Fibroblast of mammary gland (primary cell): Measurements from ENCODE around the gene BCL11A.

Experiments used
- DNase-seq: peaks from one replicate; pipeline ENCODE4 v3.0.0-alpha.2; 2010; ENCODE audit warnings: low read depth
- H3K4me3 ChIP-seq: 2 replicates; pipeline ENCODE4 v1.5.1; 2011; ENCODE audit warnings: low read depth, mild to moderate bottlenecking, low read length, moderate library complexity; ENCODE audit not compliant: control insufficient read depth
- TF ChIP-seq, protein P1 (sequence below): conservative IDR thresholded peaks from 2 replicates; pipeline ENCODE4 v1.5.1; 2011; ENCODE audit warnings: low read depth, low read length, inconsistent platforms; ENCODE audit not compliant: control insufficient read depth, insufficient read depth

The BCL11A gene

DNA sequence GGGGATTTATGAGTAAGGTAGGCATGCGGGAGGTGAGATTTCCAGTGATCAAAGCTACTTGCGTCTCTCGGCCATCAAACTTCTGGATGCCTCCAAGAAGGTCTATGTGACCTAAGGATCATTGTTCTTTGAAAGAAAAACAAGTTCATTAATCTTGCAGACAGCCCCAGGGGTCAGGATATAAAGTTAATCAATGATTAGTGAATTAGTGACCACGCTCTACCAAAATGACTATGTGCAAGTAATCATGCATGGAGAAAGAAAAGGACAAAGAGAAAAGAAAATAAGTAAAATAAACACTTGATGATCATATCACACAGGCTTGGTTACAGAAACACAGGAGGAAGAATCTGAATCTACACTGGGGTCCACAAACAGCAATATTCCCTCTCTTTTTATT is 42.5 kb upstream of the BCL11A start:
- no peak overlapping the region for H3K4me3 ChIP-seq
- no peak for DNase-seq
- TF ChIP-seq, protein P1, sequence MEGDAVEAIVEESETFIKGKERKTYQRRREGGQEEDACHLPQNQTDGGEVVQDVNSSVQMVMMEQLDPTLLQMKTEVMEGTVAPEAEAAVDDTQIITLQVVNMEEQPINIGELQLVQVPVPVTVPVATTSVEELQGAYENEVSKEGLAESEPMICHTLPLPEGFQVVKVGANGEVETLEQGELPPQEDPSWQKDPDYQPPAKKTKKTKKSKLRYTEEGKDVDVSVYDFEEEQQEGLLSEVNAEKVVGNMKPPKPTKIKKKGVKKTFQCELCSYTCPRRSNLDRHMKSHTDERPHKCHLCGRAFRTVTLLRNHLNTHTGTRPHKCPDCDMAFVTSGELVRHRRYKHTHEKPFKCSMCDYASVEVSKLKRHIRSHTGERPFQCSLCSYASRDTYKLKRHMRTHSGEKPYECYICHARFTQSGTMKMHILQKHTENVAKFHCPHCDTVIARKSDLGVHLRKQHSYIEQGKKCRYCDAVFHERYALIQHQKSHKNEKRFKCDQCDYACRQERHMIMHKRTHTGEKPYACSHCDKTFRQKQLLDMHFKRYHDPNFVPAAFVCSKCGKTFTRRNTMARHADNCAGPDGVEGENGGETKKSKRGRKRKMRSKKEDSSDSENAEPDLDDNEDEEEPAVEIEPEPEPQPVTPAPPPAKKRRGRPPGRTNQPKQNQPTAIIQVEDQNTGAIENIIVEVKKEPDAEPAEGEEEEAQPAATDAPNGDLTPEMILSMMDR, result no peak

DNA sequence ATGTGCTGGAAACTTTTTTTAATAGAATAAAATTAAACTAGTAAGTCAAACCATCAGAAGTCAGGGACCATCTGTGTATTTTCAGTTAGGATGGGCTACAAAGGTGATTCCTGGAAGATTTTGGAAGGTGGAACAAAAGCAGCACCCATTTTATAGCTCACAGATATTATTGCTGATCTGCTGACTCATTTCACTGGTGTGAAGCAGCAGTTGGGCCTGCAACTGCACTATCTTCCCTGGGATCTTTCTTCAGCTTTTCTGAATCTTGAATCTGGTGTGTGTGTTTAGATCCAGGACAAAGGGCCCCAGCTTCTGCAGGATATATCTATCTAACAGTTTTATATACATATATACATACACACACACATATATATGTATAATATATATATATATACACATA is 35.6 kb upstream of the BCL11A start:
- TF ChIP-seq, protein P1, result no peak
- no peak for DNase-seq
- no peak overlapping the region for H3K4me3 ChIP-seq

DNA sequence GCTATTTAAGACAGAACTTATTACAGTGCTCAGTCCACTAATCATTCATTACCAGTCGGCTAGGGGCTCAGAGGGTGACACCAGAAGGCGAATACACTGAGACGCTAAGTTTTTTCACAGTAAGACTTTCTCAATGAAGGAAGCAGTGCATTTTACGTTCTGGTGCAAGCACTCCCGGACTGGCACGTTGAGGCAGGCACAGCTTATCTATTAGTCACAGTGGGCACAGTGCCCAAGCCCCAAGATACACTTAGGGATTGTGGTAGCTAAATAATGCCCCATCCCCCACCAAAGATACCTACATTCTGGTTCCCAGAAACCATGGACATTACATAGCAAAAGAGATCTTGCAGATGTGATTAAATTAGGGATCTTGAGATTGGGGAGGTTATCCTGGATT is 32.6 kb upstream of the BCL11A start:
- DNase-seq, result no peak
- TF ChIP-seq, protein P1, result no peak
- H3K4me3 ChIP-seq, result no peak overlapping the region

DNA sequence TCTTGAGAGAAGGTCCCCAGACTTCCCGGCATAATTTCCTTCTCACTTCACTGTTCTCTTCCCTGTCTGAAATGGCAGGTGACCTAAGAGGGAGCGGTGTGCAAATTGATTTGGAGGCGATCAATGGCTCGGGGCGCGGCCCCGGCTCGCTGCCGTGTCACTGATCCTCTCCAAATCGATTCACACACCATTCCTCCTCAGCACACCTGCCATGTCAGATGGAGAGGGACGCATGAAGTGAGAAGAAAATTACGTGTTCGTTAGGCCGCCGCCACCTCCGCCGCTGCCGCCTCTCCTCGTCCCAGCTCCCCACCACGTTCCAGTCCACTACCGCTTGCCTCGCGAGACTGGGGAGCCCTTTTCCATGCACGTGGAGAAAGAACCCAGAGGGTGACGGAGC is 31.8 kb upstream of the BCL11A start:
- TF ChIP-seq, protein P1, result no peak
- no peak for DNase-seq
- no peak overlapping the region for H3K4me3 ChIP-seq

DNA sequence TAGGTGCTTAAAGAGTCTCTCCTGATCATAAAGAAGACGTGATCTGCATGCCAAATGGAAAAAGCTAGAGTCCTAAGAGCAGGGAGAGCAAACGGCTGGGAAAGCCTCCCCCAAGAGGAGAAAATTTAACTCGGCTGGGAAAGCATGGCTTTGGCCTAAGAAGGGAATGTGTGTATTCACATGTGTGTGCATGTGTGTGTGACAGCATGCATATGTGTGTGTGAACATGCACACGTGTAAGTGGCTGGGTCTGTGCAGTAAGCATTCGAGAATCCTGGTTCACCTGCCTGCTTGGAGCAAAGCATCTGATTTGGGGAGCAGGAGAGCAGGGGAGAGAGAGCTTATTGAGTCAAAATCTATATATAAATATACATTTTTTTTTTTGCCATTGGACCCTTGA is 30.1 kb upstream of the BCL11A start:
- DNase-seq, result no peak
- H3K4me3 ChIP-seq, result no peak overlapping the region
- TF ChIP-seq, protein P1, result no peak

DNA sequence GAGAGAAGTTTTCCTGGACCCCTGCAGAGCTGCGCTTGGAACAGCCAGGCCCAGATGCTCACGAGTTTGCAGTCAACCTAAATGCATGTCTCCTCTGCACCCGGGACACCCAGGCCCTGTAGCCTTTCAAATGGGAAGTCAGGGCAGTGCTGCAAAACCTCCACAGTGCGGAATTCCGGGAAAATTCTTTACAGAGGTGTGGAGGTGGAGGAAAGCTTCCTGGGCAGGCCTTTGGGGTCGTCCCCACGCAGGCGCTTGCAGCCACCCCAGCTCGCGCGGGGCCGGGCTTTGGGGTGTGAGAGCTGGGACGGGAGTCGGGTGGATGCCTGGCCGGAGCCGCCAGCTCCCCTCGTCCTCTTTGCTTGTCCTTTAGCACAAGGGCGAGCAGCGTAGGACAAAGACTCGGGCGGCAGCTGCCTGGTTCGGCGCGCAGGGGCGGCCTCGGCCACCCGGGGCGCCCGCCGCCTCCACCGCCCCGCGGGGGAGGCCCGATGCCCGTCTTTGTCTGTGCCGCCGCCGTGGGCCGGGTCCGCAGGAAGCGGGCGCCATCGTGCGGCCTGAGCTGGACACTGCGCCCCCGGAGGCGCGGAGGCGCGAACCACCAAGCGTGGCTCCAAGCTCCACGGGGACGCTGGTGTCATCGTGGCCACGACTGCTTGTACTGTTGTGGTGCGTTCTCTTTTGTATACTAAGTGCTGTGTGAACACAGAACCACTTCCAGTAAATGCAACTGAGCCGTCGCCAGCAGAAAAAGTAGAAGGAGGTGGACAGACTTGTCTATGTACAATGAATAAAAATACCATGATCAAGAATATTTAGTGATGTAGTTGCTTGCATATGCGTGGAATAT is 28.2 kb upstream of the BCL11A start:
- TF ChIP-seq, protein P1, result peak; percentile 53
- peak; percentile 26 for DNase-seq

DNA sequence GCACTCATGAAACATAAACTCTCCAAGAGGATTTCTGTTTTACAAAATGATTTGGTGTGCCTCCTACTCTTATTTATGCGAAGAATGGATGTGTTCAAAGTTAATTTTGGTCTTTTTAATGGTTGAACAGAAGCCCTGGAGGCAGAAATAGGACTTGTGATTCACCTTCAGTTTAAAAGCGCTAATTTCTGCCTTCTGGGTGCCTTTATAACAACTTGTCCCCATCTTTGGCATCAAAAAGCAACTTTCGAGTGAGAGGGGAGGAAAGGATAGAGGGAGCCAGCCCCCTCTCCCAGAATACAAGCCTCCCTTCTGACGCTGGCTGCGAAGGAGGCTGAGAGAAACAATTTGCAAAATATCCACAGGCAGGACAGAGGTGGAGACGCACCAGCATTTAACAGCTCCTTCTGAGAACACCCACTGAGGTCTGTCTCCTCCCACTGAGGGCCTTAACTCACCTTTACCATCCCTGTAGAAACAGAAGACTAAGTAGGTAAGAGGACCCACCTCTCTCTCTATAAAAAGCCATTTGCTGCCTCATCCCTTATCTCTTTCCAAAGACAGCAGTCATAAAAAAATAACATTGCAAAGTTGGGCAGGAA is 24.3 kb upstream of the BCL11A start:
- TF ChIP-seq, protein P1, result no peak
- no peak overlapping the region for H3K4me3 ChIP-seq
- DNase-seq, result no peak

More for the DNA sequence above, 28.2 kb upstream of the BCL11A start:
- peak overlapping the region; percentile 12 for H3K4me3 ChIP-seq
